CD4-positive, alpha-beta T cell treated with Interleukin-4 for 4 hours (primary cell): Measurements from ENCODE around the gene CRISPLD2.
"Not testable (repeated sequence)": the region's sequence is repeated elsewhere in the genome, so short reads cannot be mapped to it uniquely, and the experiment has no call there.

Source experiments
- DNase-seq: peaks from one replicate; pipeline ENCODE4 v3.0.0-alpha.2; 2020

CRISPLD2 gene

GRCh38 chr16:84862804-84863480, 43.2 kb downstream of the CRISPLD2 start:
- no peak for DNase-seq

DNA sequence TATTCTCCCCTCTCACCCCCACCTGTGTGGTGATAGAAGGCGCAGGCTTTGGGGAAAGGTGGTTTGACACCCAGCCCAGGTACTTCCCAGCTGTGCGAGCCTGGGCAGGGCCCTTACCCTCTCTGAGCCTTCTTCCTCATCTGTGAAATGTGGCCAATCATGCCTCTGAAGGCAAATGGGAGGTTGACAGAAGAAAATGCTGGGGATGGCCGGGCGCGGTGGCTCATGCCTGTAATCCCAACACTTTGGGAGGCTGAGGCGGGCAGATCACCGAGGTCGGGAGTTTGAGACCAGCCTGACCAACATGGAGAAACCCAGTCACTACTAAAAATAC, 43.7 kb downstream of the CRISPLD2 start:
- no peak for DNase-seq

DNA sequence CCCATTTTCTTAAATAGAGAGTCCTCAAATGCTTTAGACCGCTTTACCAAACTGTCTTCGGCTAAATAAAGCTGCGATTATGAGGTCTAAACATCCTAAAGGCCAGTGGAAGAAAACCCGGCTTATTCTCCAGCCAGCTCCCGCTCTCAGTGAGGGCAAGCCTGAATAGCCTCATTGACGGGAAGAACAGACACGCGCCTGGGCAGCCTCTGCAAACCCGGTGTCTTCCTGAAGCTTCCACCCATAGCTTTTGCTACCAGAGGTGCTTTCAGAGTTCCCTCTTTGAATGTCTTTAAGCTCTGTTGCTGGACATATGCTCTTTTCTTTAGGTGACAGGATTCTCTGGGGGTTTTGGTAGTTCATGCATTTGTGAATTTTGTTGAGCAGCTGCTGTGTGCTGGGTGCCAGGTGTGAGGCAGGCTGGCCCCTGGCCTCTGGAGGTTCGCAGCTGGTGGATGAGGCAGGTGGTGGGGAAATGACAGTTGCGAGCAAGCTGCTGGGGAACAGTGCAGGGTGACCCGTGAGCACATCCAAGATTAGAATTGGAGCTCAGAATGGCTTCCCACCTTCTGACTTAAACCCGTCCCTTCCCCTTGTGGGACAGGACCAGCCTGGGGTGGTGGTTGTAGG, 44.7 kb downstream of the CRISPLD2 start:
- no peak for DNase-seq

GRCh38 chr16:84867696-84868095, 47.9 kb downstream of the CRISPLD2 start:
- no peak for DNase-seq

DNA sequence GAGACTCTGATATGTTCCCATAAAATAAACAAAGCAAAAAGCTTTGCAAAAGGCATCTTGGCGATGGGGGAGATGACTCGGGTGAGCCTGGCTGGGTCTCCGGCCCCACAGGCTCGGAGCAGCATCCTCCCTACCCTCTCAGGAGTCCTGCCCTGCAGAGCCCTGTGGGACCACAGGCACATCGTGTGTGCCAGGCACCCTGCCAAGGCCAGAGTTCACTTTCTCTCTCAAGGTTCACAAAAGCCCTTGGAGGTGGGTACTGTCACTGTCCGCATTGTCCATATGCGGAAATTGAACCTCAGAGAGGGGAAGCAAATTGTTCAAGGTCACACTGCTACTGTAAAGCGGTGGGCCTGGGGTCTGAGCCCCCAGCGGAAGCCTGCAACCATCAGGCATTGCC, 48.5 kb downstream of the CRISPLD2 start:
- no peak for DNase-seq

GRCh38 chr16:84868829-84869472, 49.2 kb downstream of the CRISPLD2 start:
- DNase-seq: no peak

DNA sequence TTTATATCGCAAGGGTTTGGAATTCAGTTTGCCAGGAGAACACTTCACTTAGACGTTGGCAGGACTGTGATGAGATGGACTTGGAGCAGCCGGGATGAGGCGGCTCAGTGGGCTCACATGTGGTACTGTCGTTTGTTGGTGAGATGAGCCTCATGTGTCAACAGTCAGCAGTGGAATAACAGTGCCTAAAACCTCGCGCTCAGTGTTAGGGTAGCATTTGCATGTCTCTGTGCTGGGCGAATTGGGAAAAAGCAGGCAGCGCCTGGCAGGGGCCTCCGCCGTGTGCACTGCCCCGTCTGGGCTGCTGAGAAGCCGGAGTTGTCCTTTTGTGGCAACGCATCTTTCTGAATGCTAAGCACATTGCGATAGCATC, 49.7 kb downstream of the CRISPLD2 start:
- DNase-seq: no peak

DNA sequence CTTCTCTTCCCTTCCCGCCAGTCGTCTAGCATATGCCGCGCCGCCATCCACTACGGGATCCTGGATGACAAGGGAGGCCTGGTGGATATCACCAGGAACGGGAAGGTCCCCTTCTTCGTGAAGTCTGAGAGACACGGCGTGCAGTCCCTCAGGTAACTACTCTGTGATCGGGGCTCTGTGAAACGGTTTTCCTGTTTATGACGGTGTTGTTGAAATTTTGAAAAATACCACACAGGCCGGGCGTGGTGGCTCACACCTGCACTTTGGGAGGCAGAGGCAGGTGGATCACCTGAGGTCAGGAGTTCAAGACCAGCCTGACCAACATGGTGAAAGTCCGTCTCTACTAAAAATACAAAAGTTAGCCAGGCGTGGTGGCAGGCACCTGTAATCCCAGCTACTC, 53.2 kb downstream of the CRISPLD2 start:
- not testable (repeated sequence) for DNase-seq

DNA sequence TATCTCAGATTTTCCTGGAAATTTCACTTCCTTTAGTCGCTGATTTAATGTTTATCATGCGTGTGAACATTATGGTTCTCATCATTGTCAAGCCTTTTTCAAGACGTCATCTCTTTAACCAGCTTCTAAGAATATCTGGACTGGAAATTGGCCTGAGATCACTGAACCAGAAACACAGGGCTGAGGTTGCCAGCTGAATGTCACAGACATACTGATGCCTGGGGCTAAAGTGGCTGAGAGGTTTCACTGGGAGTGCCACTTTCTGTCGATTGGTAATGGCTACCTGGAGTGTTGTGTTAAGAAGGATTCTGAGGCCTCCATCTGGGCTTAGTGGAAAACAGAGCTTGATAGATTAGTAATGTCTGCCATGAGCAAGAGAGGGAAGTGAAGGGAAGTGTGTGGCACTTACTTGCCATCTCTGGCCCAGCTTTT, 54.2 kb downstream of the CRISPLD2 start:
- DNase-seq: no peak

GRCh38 chr16:84874553-84874952, 54.8 kb downstream of the CRISPLD2 start:
- no peak for DNase-seq

- no peak for DNase-seq
These were observed 55.2 kb downstream of the CRISPLD2 start for GRCh38 chr16:84874983-84875382.

GRCh38 chr16:84875846-84876245, 56.1 kb downstream of the CRISPLD2 start:
- no peak for DNase-seq

- no peak for DNase-seq
These were observed 57.3 kb downstream of the CRISPLD2 start for GRCh38 chr16:84876873-84877606.

- no peak for DNase-seq
These were observed 59.0 kb downstream of the CRISPLD2 start for GRCh38 chr16:84878770-84879169.

DNA sequence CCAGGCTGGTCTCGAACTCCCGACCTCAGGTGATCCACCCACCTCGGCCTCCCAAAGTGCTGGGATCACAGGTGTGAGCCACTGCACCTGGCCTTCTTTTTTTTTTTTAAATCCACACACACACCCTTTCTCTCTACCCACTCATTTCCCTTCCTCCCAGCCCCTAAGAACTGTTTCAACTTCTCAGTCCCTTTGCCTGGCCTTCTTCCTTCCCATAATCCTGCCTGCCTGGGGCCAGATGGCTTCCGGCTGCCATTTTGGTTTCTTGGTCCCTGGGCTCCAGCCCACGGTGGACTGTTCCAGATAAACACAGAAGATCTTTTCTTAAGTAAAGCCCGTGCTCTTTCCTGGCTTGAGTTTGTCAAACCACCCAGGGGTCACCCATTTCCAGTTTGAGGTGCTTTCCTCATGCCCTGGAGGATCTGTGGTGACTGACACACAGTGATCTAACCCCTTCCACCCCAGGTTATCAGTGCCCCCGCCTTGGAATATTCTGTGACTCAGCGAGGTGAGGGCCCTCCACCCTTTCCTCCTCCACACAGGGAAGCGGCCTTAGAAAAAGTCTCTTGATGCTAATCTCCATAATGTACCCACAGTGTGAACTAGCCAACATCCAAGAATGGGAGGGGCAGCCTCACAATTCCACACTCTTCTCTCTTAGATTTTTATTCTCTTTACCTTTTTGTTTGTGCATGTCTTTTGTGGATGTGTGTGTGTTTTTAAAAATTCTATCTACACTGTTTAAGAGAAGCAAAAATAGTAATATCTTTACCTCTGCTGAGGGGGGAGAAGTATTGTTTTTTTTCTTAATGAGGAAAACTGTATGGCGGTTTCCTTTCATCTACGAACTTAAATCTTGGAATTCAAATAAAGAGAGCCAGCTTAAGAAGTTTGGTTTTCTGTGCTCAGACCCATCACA, 60.0 kb downstream of the CRISPLD2 start:
- DNase-seq: no peak

DNA sequence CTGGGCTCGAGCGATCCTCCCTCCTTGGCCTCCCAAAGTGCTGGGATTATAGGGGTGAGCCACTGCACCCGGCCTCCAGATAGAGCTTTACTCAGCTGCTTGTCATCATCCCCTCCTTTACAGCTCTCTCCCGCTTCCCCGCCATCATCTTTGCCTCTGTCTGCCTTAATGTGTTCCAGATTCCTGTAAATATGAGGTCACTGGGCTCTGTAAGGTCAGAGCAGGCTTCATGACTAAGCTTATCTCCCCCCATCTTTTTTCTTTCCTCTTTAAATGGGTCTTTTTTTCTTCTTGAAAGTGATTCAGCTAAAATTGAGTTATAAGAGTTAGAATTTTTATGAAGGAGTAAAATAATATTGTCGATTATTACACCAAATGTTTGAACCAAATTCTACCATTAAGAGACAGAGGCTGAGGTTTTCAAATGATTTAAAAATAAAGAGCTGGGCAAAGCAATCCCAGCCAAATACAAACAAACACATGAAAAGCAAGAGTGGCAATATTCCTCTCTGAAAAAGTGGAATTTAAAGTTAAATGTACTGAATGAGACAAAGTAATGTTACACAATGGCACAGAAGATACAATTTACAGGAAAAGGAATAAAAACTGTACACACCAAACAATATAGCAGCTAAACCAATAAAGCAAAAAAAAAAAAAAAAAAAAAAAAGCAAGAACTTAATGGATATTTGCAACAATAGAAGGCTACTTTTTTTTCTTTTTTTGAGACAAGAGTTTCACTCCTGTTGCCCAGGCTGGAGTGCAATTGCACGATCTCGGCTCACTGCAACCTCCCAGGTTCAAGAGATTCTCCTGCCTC, 62.1 kb downstream of the CRISPLD2 start:
- DNase-seq: no peak

DNA sequence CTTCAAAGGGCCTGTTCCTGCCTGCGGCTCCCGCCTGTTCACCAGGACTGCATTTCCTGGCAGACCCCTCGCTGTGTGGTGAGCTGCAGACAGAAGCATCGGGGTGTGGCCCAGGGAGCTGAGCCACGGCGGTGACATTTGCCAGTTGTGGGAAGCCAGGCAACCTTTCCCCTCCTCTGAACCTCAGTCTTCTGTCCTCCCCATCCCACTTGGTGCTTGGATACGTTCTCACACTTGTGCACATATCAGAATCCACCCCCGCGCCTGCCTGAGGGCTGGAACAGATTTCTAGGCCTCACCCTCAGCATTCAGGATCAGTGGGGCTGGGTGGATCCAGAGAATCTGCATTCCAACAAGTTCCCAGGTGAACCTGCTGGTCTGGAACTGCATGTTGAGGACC, 63.5 kb downstream of the CRISPLD2 start:
- DNase-seq: no peak

DNA sequence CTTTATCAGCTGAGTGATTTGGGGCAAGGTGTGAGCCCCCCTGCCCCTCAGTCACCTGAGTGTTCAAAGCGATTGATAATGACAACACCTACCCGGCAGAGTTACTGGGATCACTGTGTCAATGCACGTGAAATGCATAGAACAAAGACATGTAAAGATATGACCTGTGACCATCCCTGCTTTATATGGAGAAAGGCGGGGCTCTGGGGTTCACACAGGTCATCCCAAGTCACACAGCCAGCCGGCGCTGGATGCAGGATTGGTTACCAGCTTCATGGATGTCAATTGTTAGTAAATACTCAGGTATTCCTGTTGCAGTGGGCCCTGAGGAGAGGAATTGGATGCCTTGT, 64.4 kb downstream of the CRISPLD2 start:
- DNase-seq: no peak

DNA sequence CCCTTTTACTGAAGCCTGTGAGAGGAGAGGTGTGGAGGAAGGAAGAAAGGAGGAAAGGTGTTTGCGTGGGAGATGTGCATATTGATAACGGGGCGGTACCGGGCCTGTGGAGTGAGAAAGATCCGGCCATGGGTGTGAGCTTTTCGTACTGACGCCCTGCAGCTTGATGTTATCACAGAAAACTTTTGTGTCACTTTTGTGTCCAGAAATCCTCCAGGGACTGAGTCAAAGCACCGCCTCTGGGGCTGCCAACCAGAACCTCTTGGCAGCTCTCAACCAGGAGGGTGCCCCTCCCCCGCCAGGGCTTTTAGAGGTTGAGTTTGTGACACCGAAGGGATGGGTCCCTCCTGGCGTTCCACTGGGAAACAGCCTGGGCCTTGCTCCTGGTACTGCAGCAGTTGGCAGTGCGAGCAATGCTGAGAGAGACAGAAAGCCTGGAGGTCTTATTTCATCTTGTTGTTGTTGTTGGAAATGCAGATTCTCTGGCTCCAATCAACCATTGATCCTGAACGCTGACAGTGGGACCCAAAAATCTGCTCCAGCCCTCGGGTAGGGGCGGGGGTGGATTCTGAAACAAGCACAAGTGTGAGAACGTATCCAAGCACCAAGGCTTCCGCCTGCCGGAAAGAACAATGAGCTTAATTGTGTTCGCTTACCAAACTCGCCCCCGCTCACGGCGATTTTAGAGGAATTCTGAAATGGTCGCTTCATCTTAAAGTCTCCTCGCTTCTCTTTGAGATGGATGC, 65.0 kb downstream of the CRISPLD2 start:
- no peak for DNase-seq

GRCh38 chr16:84885342-84885910, 65.6 kb downstream of the CRISPLD2 start:
- no peak for DNase-seq
